ENCODE measurements around the gene RCN2.
A peak's percentile ranks its signal among the peaks of the same experiment; 100 is the strongest.

Gene RCN2

DNA sequence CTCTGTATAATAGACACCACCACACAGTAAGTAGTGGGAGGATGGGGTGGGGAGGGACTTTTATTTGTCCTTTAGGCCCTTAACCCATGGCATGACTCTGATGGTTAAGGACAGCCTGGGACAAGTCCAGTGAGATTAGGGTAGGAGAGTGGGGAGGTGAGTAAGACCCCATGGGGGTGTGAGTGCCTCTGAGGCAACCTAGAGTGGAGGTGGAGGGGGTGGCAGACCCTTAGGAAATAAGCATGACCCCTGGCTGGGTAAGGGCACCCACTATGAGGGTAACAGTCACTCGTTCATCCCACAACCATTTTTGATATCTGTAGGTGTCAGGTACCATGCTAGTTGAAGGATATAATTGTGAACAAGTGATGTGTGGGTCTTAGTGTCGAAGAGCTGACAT is 42.4 kb downstream of the RCN2 start:
- DNase-seq (ENCODE audit: low read depth, low spot score), result no peak

DNA sequence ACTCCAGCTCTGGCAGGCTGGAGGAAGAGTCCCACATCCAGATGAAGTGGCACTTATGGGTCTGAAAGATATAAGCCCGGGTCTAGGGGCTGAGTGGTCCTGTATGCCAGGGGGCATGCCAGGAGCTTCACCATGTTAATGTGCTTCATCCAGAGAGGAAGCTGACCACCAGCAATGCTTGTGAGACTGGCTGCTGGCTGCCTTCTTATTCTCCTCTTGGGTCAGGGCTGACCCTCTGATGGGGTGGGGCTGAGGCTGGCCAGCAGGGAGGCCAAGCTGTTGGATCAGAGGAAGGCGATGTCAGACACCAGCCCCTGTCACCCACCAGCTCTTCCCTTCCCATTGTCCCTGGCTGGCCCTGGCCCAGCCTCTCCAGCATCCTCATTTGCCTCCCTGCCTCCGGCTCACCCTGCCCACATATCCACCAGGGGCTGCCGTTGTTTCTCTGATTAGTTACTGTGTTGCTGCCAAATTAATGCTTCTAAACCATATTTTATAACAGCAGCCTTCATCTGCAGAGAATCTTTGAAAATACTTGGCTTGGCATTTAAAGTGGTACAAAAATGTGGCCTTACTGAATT is 43.0 kb downstream of the RCN2 start:
- DNase-seq (ENCODE audit: low read depth, low spot score), result no peak

DNA sequence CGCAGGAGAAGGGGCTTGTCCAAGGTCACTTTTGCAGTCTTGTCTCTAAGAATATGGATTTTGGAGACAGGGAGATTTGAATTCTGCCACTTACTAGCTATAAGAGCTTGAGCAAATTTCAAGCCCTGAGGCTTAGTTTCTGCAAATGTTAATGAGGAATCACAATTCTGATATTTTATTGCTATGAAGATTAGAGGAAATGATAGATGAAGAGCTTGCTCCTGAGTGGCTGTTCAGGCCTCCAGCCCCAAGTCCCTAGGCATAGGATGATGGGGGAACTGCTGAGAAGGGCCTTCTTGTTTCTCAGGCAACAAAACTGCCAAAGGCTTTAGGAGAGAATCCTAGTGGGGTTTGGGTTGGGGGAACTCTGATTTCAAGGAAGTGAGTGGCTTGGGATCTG is 44.6 kb downstream of the RCN2 start:
- no peak for DNase-seq (ENCODE audit: low read depth, low spot score)

DNA sequence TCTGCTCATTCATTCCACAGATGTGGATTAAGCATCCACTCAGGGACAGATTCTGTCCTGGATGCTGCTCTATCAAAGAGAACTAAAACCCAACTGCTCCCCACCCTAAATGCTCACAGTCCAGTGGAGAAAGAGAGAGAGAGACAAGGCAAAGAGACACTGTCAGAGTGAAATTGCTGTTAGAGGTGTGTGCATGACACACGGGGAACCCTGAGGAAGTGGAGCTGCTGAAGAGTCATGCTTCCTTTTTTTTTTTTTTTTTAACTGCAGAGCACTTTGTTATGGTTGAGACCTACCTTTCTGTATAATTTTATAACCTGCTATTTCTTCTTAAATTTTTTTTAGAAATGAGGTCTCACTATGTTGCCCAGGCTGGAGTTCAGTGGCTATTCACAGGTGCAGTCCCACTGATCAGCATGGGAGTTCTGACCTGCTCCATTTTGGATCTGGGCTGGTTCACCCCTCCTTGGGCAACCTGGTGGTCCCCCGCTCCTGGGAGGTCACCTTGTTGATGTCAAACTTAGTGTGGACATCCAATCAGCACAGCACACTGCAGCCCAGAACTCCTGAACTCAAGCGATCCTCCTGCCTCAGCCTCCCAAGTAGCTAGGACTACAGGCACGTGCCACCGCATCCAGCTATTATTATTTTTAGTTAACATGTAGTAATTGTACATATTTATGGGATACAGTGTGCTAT is 45.2 kb downstream of the RCN2 start:
- DNase-seq (ENCODE audit: low read depth, low spot score), result no peak

DNA sequence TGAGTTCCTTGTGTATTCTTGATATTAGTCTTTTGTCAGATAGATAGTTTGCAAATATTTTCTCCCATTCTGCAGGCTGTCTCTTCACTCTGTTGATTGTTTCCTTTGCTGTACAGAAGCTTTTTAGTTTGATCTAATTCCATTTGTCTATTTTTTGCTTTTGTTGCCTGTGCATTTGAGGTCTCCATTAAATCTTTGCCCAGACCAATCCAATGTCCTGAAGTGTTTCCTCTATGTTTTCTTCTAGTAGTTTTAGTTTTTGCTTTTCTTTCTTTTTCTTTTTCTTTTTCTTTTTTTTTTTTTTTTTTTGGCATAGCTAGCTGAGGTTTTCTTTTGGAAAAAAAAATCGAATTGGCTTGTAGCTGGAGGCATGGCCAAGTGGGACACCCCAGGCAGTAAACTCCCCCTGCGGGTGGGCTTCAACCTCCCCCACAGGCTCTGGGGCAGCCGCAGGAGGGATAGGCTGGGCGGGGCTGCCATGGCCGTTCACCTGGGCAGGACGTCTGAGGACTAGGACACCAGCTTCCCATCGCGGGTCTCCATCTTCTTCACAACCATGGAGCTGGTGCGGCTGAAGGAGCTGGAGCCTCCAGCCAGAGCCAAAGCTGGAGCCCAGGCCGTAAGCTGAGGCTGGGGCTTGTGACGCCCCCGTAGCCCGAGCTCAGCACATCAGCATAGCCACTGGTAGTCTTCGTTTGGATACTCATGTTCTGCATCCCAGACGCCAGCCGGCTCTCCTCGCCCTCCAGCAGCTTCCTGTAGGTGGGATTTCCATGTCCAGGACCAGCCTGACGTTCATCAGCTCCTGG is 47.2 kb downstream of the RCN2 start:
- no peak for DNase-seq (ENCODE audit: low read depth, low spot score)

DNA sequence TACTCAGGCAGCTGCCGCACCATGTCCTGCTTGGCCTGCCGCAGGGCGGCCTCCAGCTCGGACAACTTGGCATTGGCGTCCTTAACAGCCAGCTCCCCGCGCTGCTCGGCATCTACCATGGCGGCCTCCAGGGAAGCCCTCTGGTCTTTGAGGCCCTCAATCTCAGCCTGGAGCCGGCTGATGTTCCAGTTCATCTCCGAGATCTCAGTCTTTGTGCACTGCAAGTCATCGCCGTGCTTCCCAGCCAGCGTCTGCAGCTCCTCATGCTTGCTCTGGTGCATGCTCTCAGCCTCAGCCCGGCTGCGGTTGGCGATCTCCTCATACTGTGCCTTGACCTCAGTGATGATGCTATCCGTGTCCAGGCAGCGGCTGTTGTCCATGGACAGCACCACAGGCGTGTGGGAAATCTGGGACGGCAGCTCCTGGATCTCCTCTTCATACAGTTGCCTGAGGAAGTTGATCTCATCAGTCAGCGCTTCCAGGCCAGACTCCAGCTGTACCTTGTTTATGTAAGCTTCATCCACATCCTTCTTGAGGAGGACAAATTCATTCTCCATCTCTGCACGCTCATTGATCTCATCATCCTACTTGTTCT is 47.9 kb downstream of the RCN2 start:
- DNase-seq (ENCODE audit: low read depth, low spot score), result no peak

DNA sequence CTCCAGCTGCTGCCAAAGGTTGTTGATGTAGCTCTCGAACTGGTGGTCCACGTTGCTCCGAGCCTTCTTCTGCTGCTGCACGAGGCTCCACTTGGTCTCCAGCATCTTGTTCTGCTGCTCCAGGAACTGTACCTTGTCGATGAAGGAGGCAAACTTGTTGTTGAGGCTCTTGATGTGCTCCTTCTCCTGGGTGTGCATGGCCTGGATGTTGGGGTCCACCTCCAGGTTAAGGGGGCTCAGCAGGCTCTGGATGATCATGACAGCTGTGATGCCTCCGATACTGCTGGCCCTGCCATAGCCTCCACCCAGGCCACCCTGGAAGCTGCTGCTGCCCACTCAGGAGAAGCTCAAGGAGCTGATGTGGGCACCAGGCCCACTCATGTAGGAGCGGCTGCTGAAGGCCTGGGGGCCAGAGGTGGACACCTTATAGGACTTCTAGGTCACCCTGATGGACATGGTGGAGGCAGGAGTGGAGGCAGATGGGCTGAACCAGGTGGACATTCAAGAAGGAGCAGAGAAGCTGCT is 48.5 kb downstream of the RCN2 start:
- DNase-seq (ENCODE audit: low read depth, low spot score), result no peak

DNA sequence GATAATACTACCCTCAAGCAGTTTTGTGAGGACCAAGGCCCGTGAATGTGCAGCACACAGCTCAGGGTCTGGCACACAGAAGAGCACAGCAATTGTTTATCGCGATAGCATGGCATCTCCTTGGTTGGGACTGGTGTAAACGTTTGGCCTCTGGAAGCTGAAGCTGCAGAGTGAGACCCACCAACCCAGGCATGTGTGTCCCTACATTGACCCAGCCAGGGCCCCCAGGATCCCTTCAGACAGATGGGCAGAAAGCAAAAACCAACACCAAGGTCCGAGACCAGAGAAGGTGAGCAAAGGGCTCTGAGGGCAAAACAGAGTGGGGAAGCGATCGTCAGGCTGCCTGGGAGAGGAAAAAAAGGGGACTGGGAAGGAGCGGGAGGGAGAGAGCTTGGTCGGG is 50.8 kb downstream of the RCN2 start:
- DNase-seq (ENCODE audit: low read depth, low spot score), result no peak

DNA sequence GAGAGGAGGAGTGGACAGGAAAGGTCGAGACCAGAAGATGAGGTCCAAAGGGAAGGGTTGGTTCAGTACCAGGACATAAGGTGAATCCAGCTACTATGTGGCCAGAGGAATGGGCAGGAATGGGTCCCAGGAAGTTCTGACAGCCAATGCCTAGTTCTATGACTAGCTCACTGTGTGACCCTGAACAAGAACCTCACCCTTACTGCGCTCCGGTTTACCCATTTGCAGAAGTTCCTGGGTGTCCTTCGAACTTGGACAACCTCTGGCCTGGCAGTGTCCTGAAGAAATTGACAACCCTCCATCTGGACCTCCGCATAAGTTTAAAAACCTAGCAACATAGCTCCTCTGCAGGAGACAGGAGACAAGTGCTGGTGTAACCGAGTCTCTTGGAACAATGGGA is 51.2 kb downstream of the RCN2 start:
- no peak for DNase-seq (ENCODE audit: low read depth, low spot score)

DNA sequence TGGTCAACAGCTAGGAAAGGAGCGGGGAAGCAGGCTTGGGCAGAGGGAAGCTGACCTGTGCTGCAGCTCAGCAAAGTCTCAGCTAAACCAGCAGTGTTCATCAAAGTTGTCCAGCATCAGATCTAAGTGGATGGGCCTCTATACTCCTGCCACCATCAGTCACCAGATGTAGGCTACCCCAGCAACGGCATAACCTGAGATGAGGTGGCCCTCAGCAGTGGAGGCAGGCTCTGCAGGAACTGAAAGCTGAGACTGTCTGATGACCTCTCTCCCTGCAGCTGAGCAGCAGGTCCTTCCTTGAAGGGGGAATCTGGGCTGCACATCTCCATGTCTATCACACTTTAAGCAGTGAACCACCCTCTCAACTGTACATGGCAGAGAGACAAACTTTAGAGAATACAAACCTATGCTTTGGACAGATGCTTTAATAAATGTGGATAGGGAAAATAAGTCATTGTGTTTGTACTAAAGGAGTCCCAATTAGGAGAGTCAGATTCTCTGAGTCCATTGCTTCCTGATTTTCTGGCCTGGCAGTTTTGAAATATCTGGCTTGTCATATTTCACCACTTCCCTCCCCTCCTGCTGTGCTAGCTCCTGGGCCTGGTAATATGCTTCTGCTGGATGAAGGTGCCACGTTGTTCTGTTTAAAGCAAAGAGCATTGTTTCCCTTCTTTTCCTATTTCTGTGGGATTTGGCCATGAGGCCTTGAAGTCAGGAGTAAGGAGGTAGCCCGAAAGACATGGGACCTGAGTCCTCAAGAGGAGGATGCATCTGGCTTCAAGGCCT is 52.2 kb downstream of the RCN2 start:
- DNase-seq (ENCODE audit: low read depth, low spot score), result no peak

DNA sequence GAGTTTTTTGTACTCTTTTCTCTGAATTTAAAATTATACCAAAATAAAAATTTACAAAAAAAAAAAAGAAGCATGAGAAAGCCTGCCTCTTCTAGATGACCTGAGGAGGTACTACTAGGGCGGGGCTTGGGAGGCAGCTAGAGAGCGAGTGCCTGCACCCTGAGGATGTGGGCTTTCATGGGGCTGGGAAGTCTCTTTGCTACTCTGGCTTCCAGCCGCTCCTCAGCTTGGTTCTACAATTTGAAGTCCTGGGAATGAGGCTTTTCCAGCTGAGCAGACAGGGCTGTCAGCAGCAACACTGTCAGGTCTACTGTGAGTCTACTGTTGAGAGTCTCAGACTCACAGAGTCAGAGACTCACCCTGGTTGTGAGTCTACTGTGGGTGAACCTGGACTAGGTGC is 55.2 kb downstream of the RCN2 start:
- no peak for DNase-seq (ENCODE audit: low read depth, low spot score)

DNA sequence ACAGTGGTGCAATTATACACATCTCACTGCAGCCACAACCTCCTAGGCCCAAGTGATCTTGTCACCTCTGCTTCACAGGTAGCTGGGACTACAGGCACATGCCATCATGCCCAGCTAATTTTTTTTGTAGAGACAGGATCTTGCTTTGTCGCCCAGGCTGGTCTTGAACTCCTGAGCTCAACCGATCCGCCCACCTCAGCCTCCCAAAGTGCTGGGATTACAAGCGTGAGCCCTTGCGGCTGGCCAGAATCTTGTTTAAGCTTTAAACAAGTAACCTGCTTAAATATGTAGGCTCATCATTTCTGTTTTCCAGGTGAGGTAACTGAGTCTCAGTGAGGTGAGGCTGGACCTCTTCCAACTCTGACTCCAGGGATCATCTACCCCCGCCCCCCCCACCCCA is 55.7 kb downstream of the RCN2 start:
- DNase-seq (ENCODE audit: low read depth, low spot score), result no peak

DNA sequence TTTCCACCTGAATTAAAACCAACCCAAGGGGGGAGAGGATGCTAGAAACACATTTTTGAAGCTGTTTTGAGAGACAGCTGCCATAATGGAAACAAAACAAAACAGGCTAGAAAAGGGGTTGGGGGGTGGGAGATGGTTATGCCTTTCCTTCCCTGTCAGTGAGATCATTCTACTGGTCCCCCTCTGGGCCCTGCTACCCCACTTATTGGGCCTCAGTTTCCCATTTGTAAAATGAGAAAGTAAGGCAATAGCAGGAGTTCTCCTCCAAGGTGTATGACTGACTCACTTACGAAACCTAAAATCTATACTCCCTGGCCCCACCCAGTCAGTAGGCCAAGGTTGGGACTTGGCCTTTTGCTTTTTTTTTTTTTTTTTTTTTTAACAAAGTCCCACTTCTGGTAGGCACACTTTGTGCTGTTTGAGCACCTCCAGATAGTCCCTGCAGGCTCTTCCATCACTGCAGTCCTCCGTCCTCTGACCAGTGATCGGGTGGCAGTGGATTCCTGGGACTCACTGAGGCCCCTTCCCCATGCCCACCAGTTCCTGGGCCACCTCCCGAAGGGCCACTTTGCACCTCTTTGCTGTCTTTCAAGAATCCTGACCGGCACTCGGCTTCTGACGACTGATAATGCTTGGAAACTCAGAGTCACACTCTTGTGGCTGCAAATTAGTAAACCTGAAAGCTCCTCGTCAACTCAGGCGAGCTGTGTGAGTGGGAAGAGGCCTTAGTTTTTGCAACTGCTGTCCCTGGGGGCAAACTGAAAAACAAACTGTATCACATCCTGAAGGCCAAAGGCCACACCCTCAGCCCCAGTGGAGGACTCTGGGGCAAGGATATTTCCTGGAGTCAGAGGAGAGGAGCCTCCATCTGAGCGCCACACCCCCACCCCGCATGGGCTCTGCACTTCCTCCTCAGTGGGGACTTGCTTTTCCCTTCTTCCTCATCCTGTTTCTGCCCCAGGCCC is 56.6 kb downstream of the RCN2 start:
- DNase-seq (ENCODE audit: low read depth, low spot score), result peak; percentile 37

DNA sequence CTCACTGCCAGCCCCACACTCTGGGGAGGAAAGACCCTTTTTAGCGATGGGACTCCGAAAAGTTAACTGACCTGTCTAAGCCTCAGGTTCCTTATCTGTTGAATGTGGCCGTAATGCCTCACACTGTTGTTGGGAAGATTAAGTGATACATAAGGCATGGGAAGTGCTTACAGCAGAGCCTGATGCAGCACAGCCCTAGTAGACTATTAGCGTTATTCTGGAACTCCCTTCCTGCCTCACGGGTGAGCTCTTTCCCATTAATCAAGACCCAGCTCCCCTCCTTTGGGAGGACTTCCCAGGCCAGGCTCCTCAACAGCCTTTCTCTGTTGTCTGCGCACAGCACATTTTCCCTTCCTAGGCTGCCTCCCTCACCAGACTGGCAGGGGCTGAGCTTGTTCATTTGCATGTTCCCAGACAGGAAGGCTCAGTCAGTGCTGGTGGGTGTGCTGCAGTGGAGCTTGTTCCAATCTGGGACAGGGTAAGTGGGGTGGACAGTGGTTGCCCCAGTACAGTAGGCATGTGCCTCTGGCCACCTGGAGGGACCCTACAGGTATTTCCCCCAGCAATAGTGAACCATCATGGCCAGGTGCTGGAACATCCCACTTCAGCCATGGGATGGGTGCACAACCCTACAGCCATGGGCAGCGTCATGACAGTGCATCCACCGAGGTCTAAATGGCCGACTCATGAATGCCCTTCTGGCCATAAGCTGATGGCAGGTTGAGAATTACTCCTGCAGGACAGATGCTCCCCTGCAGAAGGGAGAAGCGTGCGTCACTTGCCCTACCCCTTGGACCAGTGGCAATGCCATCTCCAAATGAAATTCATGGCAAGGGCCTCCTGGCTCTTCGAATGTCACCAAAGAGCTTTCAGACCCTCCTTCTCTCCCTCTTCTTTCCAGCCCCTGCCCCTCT is 57.6 kb downstream of the RCN2 start:
- DNase-seq (ENCODE audit: low read depth, low spot score), result peak; percentile 31

DNA sequence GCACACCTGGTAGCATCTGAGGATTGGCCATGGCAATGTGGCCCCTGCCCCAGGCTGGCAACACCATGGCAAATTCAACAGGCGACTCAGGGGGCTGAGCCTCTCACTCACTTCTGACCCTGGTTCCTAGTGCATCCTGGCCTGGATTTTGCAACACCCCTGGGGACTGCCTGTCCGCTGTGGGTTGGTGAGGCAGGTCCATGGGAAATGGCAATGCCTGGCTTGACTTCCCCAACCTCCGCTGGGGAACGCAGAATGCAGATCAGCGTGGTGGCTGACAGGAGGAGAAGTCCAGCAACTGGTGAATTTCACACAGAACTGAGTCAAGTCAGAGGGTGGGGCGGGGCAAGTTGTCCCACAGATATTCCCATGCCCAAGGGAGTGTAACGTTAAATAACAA is 59.5 kb downstream of the RCN2 start:
- no peak for DNase-seq (ENCODE audit: low read depth, low spot score)

DNA sequence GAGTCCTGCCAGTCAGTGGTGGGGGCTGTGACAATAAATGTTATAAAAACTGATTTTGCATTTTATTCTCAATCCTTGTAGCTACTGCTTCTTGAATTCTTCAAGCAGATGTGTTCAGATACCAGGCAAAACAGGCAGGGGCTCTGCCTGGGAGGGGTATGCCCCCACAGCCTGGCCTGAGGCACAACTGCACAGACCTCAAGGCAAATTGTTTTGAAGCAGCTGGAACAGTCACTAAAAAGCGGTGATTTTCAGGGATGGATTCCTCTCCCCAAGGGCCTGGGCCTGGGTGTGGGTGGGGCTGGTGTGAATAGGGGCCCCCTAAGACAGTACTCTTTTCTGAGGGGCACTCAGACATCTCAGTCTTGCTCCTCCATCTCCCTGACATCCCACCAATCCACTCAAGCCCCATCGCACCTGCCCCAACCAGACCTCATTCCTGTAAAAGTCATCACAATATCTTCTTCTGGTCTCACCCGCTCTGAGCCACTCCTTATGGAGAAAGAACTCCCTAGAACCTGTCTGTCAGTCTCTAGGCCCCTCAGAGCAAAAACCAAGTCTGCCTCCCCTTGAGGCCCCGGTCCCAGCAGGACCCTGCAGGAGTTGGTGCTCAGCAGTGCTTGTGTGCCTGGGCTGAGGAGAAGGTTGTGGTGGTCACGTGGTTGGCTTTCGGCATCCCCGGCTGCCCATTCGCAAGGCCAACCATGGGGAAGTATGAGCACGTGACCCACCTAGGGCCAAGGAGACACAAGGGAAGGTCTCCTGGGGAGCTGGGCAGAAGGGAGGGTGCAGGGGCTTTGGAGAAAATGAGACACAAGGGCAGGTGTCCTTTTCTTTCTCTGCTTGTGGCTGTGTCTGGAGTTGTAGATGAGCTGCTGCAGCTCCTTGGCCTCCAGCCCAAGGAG is 60.4 kb downstream of the RCN2 start:
- no peak for DNase-seq (ENCODE audit: low read depth, low spot score)

DNA sequence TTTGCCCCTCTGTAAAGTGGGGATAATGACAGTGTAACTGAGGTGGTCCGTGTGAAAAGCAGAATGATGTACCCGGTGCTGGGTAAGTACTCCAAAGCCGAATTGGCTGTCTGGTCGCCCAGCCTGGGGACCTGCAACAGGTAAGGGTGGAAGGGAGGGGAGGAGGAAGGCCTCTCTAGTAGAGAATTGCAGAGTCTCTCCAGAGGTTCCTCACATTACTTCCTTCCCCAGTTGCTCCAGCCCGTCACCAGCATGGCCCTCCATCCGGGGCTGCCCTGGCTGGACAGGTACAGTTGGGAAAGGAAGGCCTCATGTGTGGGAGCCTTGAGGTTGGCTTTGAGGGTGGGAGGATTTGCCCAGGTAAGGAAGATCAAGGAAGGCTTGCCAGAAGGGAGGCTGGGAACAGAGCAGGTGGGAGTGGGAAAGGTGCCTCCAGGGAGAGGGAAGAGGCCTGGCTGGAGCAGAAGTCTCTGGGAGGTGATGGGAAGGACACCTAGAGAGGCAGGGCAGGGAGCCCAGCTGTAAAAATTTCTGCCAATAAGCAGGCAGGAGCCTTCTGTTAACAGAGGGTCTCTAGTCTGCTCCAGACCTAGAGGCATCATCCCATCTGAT is 61.7 kb downstream of the RCN2 start:
- no peak for DNase-seq (ENCODE audit: low read depth, low spot score)

DNA sequence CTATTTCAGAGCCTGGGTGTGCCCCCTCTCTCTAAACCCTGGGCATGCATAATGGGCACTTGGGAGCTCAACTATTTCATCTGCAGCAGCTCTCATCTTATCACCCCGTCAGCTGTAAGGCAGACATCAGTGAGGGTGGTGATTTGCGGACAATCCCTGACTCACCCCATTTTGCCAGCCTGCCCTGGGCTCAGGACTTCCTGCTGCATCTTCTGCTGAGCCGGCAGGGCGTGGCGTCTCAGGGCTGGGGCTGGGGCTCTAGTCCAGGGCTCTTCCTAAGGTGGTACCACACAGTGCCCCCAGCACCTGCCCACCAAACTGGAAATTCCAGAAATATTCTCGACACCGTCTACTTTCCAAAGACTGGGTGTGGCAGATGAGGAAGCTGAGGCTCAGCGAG is 62.5 kb downstream of the RCN2 start:
- DNase-seq (ENCODE audit: low read depth, low spot score), result no peak
